Sigmoid colon (tissue), 4 donors: ENCODE results near the gene ZFAND2B.

Experiments used
- CTCF ChIP-seq, 4 experiments: fragments of 450-650 bp in 3 of 4; fragments of 200-600 bp in 1 of 4; IDR thresholded peaks; one replicate each; pipeline ENCODE4 v1.5.1; 2016 to 2019; ENCODE audit warnings: antibody characterized with exemption in 4 of 4, mild to moderate bottlenecking in 3 of 4, moderate library complexity in 2 of 4
- EP300 ChIP-seq, 4 donors: sonication (generic); formaldehyde crosslinking; IDR thresholded peaks; one replicate each; pipeline ENCODE4 v1.6.1; 2017; ENCODE audit warnings: antibody characterized with exemption in 4 of 4
- POLR2A ChIP-seq, 2 donors: fragments of 450-650 bp; IDR thresholded peaks; one replicate each; pipeline ENCODE4 v1.6.1; 2016; ENCODE audit warnings: antibody characterized with exemption in 2 of 2, mild to moderate bottlenecking in 2 of 2, moderate library complexity in 2 of 2
- POLR2AphosphoS5 ChIP-seq, 4 donors: sonication (generic); formaldehyde crosslinking; IDR thresholded peaks; one replicate each; pipeline ENCODE4 v1.6.1; 2017; ENCODE audit warnings: antibody characterized with exemption in 4 of 4

GRCh38 chr2:219176818-219177551 lies 29.6 kb upstream of the ZFAND2B start, which contains the start of gene CNPPD1:
- TF ChIP-seq CTCF (IDR thresholded peaks at IDR 0.05) = no peak
- peak; percentile 93 to 99 (median 97) for TF ChIP-seq POLR2AphosphoS5 (IDR thresholded peaks at IDR 0.05)
- peak; percentile 89 to 95 for TF ChIP-seq POLR2A (IDR thresholded peaks at IDR 0.05)
- no peak for TF ChIP-seq EP300 (IDR thresholded peaks at IDR 0.05)
